Neural cell (in vitro differentiated cells): ENCODE results near the gene TNFSF11. TPM values are rescaled to one million over a fixed set of nuclear protein-coding genes. Genes with fewer than 3 reads are reported as not detected.
"Not testable (repeated sequence)": the region's sequence is repeated elsewhere in the genome, so short reads cannot be mapped to it uniquely, and the experiment has no call there.

Source experiments
- H2AFZ ChIP-seq: fragments of 200-600, 300-800 bp; sonication (generic), shearing (Covaris generic); 2 replicates; pipeline ENCODE4 v1.6.0; 2014; ENCODE audit warnings: low read depth, mild to moderate bottlenecking, antibody characterized with exemption, low read length, moderate library complexity
- H3F3A ChIP-seq: fragments of 200-600 bp; shearing (Covaris generic); 2 replicates; pipeline ENCODE4 v1.6.1; 2016; ENCODE audit warnings: mild to moderate bottlenecking, moderate library complexity, mixed read lengths, antibody characterized with exemption, low read length; ENCODE audit not compliant: insufficient read depth, poor library complexity, severe bottlenecking
- H3K27ac ChIP-seq: fragments of 200-600, 300-800 bp; sonication (generic), shearing (Covaris generic); 2 replicates; pipeline ENCODE4 v1.5.1; 2014; ENCODE audit warnings: mild to moderate bottlenecking, low read length, moderate library complexity
- H3K27me3 ChIP-seq: fragments of 300-800, 200-600 bp; sonication (generic), shearing (Covaris generic); 2 replicates; pipeline ENCODE4 v1.6.0; 2014; ENCODE audit warnings: mild to moderate bottlenecking, low read depth, low read length, moderate library complexity; ENCODE audit not compliant: insufficient read depth
- H3K36me3 ChIP-seq: fragments of 300-800, 200-600 bp; sonication (generic), shearing (Covaris generic); 2 replicates; pipeline ENCODE4 v1.5.1; 2014; ENCODE audit warnings: mild to moderate bottlenecking, antibody characterized with exemption, low read length, moderate library complexity; ENCODE audit not compliant: insufficient read depth
- H3K4me2 ChIP-seq: fragments of 300-800, 200-600 bp; sonication (generic), shearing (Covaris generic); 2 replicates; pipeline ENCODE4 v1.6.0; 2014; ENCODE audit warnings: mild to moderate bottlenecking, low read length
- H3K4me3 ChIP-seq: fragments of 300-800, 200-600 bp; sonication (generic), shearing (Covaris generic); 2 replicates; pipeline ENCODE4 v1.5.1; 2014; ENCODE audit warnings: mild to moderate bottlenecking, low read length, moderate library complexity
- H3K79me2 ChIP-seq: fragments of 200-600 bp; shearing (Covaris generic); replicated peaks from 2 replicates; pipeline ENCODE4 v1.6.0; 2014; ENCODE audit warnings: mild to moderate bottlenecking, low read length, moderate library complexity; ENCODE audit not compliant: insufficient read depth
- H3K9ac ChIP-seq: fragments of 300-800, 200-600 bp; sonication (generic), shearing (Covaris generic); 2 replicates; pipeline ENCODE4 v1.6.1; 2016; ENCODE audit warnings: mild to moderate bottlenecking, low read length, mixed read lengths
- H3K9me2 ChIP-seq: fragments of 200-600 bp; shearing (Covaris generic); 2 replicates; pipeline ENCODE4 v1.6.1; 2016; ENCODE audit warnings: mild to moderate bottlenecking, low read length, mixed read lengths; ENCODE audit not compliant: insufficient read depth
- H3K9me3 ChIP-seq: fragments of 200-600, 300-800 bp; sonication (generic), shearing (Covaris generic); 2 replicates; pipeline ENCODE4 v1.6.1; 2016; ENCODE audit warnings: mild to moderate bottlenecking, mixed run types, low read length, moderate library complexity, mixed read lengths
- H4K20me1 ChIP-seq: fragments of 200-600 bp; shearing (Covaris generic); 2 replicates; pipeline ENCODE4 v1.6.1; 2016; ENCODE audit warnings: mild to moderate bottlenecking, mixed run types; ENCODE audit not compliant: insufficient read depth
- EP300 ChIP-seq: fragments of 450-650 bp; conservative IDR thresholded peaks from 2 replicates; pipeline ENCODE4 v1.6.1; 2014; ENCODE audit warnings: antibody characterized with exemption, mild to moderate bottlenecking, moderate library complexity; ENCODE audit not compliant: poor library complexity, severe bottlenecking
- EZH2 ChIP-seq: fragments of 200-600, 300-800 bp; shearing (Covaris generic), sonication (generic); IDR thresholded peaks from 2 replicates; pipeline ENCODE4 v1.6.1; 2014; ENCODE audit warnings: antibody characterized with exemption, low read length, borderline replicate concordance, mild to moderate bottlenecking; ENCODE audit not compliant: insufficient read depth, poor library complexity, severe bottlenecking
- MXI1 ChIP-seq: fragments of 450-650 bp; conservative IDR thresholded peaks from 2 replicates; pipeline ENCODE4 v1.6.1; 2014; ENCODE audit warnings: antibody characterized with exemption, mild to moderate bottlenecking; ENCODE audit not compliant: poor library complexity, severe bottlenecking
- POLR2AphosphoS5 ChIP-seq: IDR thresholded peaks from 2 replicates; pipeline ENCODE4 v1.6.1; 2012
- RAD21 ChIP-seq: fragments of 450-650 bp; conservative IDR thresholded peaks from 2 replicates; pipeline ENCODE4 v1.6.1; 2014; ENCODE audit warnings: antibody characterized with exemption, mild to moderate bottlenecking, moderate library complexity
- SMC3 ChIP-seq: fragments of 450-650 bp; conservative IDR thresholded peaks from 2 replicates; pipeline ENCODE4 v1.6.1; 2014; ENCODE audit warnings: antibody characterized with exemption, mild to moderate bottlenecking, moderate library complexity; ENCODE audit not compliant: poor library complexity
- TAF1 ChIP-seq: IDR thresholded peaks from 2 replicates; pipeline ENCODE4 v1.6.1; 2012; ENCODE audit warnings: low read depth
- polyA plus RNA-seq: library from polyadenylated mRNA; depleted of rRNA; stranded (reverse); fragments of >200 nt; gene quantifications from 2 replicates; pipeline ENCODE4 v1.2.3, GENCODE V29; 2014
- TF ChIP-seq, protein P1 (sequence below): fragments of 450-650 bp; IDR thresholded peaks from 2 replicates; pipeline ENCODE4 v1.5.1; 2014; ENCODE audit warnings: antibody characterized with exemption, mild to moderate bottlenecking, moderate library complexity; ENCODE audit not compliant: poor library complexity, severe bottlenecking
- TF ChIP-seq, protein P2 (sequence below): IDR thresholded peaks from 2 replicates; pipeline ENCODE4 v1.6.1; 2012; ENCODE audit warnings: borderline replicate concordance

TNFSF11 gene
- polyA plus RNA-seq, 1 donor from 2014 or later, result not detected

DNA sequence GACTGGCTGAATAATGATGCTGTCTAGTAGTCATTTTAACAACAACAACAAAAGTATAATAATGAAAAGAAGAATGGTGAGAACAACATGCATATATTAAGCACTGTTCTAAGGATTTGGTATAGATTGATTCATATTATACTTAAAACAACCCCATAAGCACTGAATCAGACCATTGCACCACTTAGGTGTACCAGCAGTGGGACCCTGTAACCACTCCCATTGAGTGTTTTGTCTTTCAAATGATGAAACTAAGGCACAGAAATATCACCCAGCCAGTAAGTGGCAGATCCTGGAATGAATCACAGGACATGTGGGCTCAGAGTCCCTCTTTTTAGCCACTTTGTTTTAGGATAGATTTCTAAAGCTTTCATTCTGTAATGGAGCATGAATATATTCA, 14.9 kb upstream of the TNFSF11 start:
- Histone ChIP-seq H3K9ac (no peak overlapping the region), H3F3A (no peaks in the 10 kb centered on the region), H3K4me2 (no peak overlapping the region), H3K36me3 (no peaks in the 10 kb centered on the region), H3K9me3 (no peaks in the 10 kb centered on the region), H3K27me3 (no peaks in the 10 kb centered on the region), H4K20me1 (no peaks in the 10 kb centered on the region), H3K79me2 (no peaks in the 10 kb centered on the region), H2AFZ (no peak overlapping the region), H3K9me2 (no peaks in the 10 kb centered on the region), H3K27ac (no peak overlapping the region), H3K4me3 (no peak overlapping the region)
- TF ChIP-seq TAF1 (no peak), EZH2 (no peak), RAD21 (no peak), EP300 (no peak), SMC3 (no peak), MXI1 (no peak), POLR2AphosphoS5 (no peak)
- TF ChIP-seq, protein P1, sequence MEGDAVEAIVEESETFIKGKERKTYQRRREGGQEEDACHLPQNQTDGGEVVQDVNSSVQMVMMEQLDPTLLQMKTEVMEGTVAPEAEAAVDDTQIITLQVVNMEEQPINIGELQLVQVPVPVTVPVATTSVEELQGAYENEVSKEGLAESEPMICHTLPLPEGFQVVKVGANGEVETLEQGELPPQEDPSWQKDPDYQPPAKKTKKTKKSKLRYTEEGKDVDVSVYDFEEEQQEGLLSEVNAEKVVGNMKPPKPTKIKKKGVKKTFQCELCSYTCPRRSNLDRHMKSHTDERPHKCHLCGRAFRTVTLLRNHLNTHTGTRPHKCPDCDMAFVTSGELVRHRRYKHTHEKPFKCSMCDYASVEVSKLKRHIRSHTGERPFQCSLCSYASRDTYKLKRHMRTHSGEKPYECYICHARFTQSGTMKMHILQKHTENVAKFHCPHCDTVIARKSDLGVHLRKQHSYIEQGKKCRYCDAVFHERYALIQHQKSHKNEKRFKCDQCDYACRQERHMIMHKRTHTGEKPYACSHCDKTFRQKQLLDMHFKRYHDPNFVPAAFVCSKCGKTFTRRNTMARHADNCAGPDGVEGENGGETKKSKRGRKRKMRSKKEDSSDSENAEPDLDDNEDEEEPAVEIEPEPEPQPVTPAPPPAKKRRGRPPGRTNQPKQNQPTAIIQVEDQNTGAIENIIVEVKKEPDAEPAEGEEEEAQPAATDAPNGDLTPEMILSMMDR, result no peak
- TF ChIP-seq, protein P2, sequence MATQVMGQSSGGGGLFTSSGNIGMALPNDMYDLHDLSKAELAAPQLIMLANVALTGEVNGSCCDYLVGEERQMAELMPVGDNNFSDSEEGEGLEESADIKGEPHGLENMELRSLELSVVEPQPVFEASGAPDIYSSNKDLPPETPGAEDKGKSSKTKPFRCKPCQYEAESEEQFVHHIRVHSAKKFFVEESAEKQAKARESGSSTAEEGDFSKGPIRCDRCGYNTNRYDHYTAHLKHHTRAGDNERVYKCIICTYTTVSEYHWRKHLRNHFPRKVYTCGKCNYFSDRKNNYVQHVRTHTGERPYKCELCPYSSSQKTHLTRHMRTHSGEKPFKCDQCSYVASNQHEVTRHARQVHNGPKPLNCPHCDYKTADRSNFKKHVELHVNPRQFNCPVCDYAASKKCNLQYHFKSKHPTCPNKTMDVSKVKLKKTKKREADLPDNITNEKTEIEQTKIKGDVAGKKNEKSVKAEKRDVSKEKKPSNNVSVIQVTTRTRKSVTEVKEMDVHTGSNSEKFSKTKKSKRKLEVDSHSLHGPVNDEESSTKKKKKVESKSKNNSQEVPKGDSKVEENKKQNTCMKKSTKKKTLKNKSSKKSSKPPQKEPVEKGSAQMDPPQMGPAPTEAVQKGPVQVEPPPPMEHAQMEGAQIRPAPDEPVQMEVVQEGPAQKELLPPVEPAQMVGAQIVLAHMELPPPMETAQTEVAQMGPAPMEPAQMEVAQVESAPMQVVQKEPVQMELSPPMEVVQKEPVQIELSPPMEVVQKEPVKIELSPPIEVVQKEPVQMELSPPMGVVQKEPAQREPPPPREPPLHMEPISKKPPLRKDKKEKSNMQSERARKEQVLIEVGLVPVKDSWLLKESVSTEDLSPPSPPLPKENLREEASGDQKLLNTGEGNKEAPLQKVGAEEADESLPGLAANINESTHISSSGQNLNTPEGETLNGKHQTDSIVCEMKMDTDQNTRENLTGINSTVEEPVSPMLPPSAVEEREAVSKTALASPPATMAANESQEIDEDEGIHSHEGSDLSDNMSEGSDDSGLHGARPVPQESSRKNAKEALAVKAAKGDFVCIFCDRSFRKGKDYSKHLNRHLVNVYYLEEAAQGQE, result no peak

DNA sequence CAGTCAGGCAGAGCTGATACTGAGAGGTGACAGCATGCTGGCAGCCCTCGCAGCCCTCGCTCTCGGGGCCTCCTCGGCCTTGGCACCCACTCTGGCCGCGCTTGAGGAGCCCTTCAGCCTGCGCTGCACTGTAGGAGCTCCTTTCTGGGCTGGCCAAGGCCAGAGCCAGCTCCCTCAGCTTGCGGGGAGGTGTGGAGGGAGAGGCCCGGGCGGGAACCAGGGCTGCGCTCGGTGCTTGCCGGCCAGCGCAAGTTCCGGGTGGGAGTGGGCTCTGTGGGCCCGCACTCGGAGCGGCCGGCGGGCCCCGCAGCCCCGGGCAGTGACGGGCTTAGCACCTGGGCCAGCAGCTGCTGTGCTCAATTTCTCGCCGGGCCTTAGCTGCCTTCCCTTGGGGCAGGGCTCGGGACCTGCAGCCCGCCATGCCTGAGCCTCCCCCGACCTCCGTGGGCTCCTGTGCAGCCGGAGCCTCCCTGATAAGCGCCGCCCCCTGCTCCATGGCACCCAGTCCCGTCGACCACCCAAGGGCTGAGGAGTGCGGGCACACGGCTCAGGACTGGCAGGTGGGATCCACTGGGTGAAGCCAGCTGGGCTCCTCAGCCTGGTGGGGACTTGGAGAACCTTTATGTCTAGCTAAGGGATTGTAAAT, 14.3 kb upstream of the TNFSF11 start:
- H3K79me2 ChIP-seq, H3K4me3 ChIP-seq, H3K36me3 ChIP-seq, H3K9ac ChIP-seq, H2AFZ ChIP-seq, H3K4me2 ChIP-seq, H3K27ac ChIP-seq, H3F3A ChIP-seq, H4K20me1 ChIP-seq, H3K9me3 ChIP-seq, H3K9me2 ChIP-seq, H3K27me3 ChIP-seq: not testable (repeated sequence)

DNA sequence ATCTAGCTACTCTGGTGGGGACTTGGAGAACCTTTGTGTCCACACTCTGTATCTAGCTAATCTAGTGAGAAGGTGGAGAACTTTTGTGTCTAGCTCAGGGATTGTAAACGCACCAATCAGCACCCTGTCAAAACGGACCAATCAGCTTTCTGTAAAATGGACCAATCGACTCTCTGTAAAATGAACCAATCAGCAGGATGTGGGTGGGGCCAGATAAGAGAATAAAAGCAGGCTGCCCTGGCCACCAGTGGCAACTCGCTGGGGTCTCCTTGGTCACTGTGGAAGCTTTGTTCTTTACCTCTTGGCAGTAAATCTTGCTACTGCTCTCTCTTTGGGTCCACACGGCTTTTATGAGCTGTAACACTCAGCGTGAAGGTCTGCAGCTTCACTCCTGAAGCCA, 13.6 kb upstream of the TNFSF11 start:
- not testable (repeated sequence) for H3K79me2 ChIP-seq, H3K9ac ChIP-seq

More for the DNA sequence above, 13.6 kb upstream of the TNFSF11 start:
- H3K4me3 ChIP-seq, H3K9me3 ChIP-seq, H3K36me3 ChIP-seq, H2AFZ ChIP-seq, H4K20me1 ChIP-seq, H3K27ac ChIP-seq, H3F3A ChIP-seq, H3K4me2 ChIP-seq, H3K9me2 ChIP-seq, H3K27me3 ChIP-seq: not testable (repeated sequence)
